Colonic mucosa (tissue), 4 donors: ENCODE results near the gene NPDC1. TPM values are rescaled to one million over a fixed set of nuclear protein-coding genes. Genes with fewer than 3 reads are reported as not detected.
A peak's percentile ranks its signal among the peaks of the same experiment; 100 is the strongest.

Source experiments
- DNase-seq: peaks from one replicate; pipeline ENCODE4 v3.0.0-alpha.2; 2020
- H3K27ac ChIP-seq: fragments of 200-600 bp; one replicate; pipeline ENCODE4 v1.8.0; 2021
- H3K27me3 ChIP-seq: fragments of 200-600 bp; one replicate; pipeline ENCODE4 v1.8.0; 2021
- H3K36me3 ChIP-seq: fragments of 200-600 bp; one replicate; pipeline ENCODE4 v1.8.0; 2021
- H3K4me1 ChIP-seq: fragments of 200-600 bp; one replicate; pipeline ENCODE4 v1.8.0; 2021; ENCODE audit warnings: mild to moderate bottlenecking
- H3K4me3 ChIP-seq: fragments of 200-600 bp; one replicate; pipeline ENCODE4 v1.8.0; 2021
- H3K9ac ChIP-seq, 2 donors: one replicate each; pipeline ENCODE4 v1.7.0; 2013; ENCODE audit warnings: control low read depth in 2 of 2, low read depth in 2 of 2, low read length in 2 of 2
- H3K9me3 ChIP-seq: fragments of 200-600 bp; one replicate; pipeline ENCODE4 v1.8.0; 2021
- CTCF ChIP-seq: fragments of 200-600 bp; IDR thresholded peaks from one replicate; pipeline ENCODE4 v1.8.0; 2022; ENCODE audit warnings: antibody characterized with exemption, mild to moderate bottlenecking
- intact Hi-C: fragments of 100-400 bp; cut with DNase I; formaldehyde crosslinking; loops from one replicate; pipeline ENCODE4 v1.14.1; 2022
- total RNA-seq, 2 donors: library from RNA; stranded (reverse); fragmentation: NEBNext Ultra II Directional in 1 of 2; extraction: Animal tissue kit (Norgen Biotek cat#: 25700) in 1 of 2; gene quantifications; one replicate each; pipeline ENCODE4 v1.2.1, GENCODE V29; 2021
- donor health status: healthy.
- donor health status: DM: no; HTN: no; CAD: no.
- donor health status: DM: no; HTN: no; CAD: no.

NPDC1 gene
- total RNA-seq, 2 donors from 2014 or later, result 149 to 177 TPM

DNA sequence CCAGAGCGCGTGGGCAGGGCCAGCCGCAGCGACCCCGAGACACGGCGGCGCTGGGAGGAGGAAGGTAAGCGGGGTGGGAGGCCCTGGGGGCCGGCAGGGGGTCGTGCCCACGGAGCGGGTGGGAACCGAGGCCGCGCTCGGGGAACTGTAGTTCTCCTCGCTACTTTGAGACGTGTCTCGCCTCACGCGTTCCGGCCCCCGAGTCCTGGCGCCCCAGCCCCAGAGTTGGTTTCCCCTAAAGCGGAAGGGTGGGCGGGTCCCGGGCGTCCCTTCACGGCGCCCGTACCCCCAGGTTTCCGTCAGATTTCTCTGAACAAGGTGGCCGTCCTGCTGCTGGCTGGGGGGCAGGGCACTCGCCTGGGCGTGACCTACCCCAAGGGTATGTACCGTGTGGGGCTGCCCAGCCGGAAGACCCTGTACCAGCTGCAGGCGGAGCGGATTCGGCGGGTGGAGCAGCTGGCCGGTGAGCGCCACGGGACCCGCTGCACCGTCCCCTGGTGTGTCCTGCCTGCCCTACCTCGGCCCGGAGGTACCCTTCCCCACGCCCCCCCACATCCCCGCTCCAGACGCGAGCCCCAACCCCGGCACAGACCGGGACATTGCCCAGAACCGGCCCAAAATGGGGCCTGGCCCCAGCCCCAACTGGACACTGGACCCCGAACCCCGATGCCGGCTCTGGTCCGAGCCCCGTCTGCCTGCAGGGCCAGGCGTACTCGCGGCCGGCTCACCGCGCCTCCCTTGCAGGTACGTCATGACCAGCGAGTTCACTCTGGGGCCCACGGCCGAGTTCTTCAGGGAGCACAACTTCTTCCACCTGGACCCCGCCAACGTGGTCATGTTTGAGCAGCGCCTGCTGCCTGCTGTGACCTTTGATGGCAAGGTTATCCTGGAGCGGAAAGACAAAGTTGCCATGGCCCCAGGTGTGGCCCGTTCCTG, 32.0 kb upstream of the NPDC1 start:
- Histone ChIP-seq H3K4me1 (peaks cover 8% of the 10 kb centered on the region), H3K36me3 (no peaks in the 10 kb centered on the region), H3K9ac (peak overlapping the region; percentile 65 to 79), H3K4me3 (peak overlapping the region; percentile 55), H3K27ac (peak overlapping the region; percentile 20), H3K27me3 (no peaks in the 10 kb centered on the region), H3K9me3 (no peaks in the 10 kb centered on the region)
- DNase-seq, result peak; percentile 54
- TF ChIP-seq CTCF, result no peak
- intact Hi-C loops, result no loop called here

DNA sequence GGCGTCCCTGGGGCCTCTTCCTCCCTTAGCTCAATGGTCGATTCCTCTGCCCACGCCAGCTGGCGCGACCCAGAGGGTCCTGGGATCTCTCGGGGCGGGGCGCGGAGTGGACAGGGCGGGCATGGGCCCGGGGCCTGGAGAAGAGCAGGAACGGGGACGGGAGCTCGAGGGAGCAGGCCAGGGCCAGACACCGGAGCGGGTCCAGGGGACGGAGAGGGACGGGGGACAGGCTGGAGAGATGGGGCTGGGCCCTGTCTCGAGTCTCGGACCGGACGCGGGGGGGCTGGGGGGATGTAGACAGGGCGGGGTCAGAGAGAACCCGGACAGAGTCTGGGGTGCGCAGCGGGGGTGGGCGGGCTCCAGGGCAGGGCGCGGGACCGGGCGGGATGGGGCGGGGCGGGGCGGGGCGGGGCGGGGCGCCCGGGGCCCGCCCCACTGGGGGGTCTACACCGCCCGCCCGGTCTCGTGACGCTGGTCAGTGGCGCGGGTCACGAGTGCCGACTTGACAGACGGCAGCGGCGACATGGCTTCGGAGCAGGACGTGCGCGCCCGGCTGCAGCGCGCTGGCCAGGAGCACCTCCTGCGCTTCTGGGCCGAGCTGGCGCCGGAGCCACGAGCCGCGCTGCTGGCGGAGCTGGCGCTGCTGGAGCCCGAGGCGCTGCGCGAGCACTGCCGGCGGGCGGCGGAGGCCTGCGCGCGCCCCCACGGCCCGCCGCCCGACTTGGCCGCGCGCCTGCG, 31.2 kb upstream of the NPDC1 start, which contains the start of gene UAP1L1:
UAP1L1 (plus strand) TSS at position 508 of the 738 bp plus-strand sequence; CDS start at position 524, 16 bp downstream.
- H3K27me3 ChIP-seq, result no peaks in the 10 kb centered on the region
- no peaks in the 10 kb centered on the region for H3K9me3 ChIP-seq
- peak within 1 kb of the TSS; percentile 65 to 79 for H3K9ac ChIP-seq
- intact Hi-C loops, result no loop called here
- no peaks in the 10 kb centered on the region for H3K36me3 ChIP-seq
- TF ChIP-seq CTCF, result no peak
- peak; percentile 84 for DNase-seq
- peak within 1 kb of the TSS; percentile 55 for H3K4me3 ChIP-seq
- H3K4me1 ChIP-seq, result peaks cover 8% of the 10 kb centered on the region
- H3K27ac ChIP-seq, result peak within 1 kb of the TSS; percentile 20

- Histone ChIP-seq H3K9ac (peak overlapping the region; percentile 54 to 66), H3K27ac (no peak overlapping the region), H3K4me3 (peak overlapping the region; percentile 55), H3K27me3 (no peaks in the 10 kb centered on the region), H3K4me1 (peaks cover 8% of the 10 kb centered on the region), H3K36me3 (no peaks in the 10 kb centered on the region), H3K9me3 (no peaks in the 10 kb centered on the region)
- no peak for DNase-seq
- intact Hi-C loops, result no loop called here
- TF ChIP-seq CTCF, result no peak
Observed at GRCh38 chr9:137076636-137077009, 30.6 kb upstream of the NPDC1 start.

DNA sequence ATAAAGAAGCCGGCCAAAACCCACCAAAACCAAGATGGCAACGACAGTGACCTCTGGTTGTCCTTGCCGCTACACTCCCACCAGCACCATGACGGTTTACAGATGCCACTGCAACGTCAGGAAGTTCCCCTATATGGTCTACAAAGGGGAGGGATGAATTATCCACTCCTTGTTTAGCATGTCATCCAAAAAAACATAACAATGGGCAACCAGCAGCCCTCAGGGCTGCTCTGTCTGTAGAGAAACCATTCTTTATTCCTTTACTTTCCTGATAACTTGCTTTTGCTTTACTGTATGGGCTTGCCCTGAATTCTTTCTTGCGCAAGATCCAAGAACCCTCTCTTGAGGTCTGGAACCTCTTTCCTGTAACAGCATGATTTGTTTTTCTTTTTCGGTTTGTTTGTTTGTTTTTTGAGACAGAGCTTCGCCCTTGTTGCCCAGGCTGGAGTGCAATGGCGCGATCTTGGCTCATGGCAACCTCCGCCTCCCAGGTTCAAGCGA, 29.3 kb upstream of the NPDC1 start:
- H3K4me1 ChIP-seq, result peaks cover 13% of the 10 kb centered on the region
- H3K9ac ChIP-seq, result no peak overlapping the region
- no peaks in the 10 kb centered on the region for H3K36me3 ChIP-seq
- H3K4me3 ChIP-seq, result no peak overlapping the region
- no peak for TF ChIP-seq CTCF
- intact Hi-C loops, result no loop called here
- H3K9me3 ChIP-seq, result no peaks in the 10 kb centered on the region
- no peak overlapping the region for H3K27ac ChIP-seq
- no peaks in the 10 kb centered on the region for H3K27me3 ChIP-seq
- no peak for DNase-seq

DNA sequence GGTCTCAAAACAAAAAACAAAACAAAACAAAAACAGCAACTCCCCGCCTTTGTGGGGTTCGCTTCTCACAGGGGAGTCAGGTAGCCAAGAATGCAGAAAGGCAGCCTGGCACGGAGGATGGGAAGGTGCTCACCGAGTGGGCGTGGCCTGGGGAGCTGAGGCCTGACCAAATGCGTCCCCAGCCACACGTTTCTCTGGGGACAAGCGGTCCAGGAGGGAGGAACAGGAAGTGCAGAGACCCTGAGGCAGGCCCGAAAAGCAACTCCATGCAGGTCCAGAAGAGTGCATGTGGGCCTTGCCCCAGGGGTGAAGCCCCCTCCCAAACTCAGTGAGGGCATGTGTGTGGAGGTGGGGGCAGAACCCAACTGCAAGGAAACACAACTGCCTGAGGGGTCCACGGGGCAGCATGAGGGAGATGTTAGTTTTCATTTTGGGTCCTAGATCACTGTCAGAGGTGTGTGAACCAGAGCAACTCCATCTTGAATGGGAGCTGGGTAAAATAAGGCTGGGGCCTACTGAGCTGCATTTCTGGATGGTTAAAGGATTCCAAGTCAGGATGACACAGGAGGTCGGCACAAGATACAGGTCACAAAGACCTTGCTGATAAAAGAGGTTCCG, 28.8 kb upstream of the NPDC1 start:
- DNase-seq, result peak; percentile 21
- TF ChIP-seq CTCF, result no peak
- intact Hi-C loops, result no loop called here
- H3K9ac ChIP-seq, result no peak overlapping the region
- peaks cover 13% of the 10 kb centered on the region for H3K4me1 ChIP-seq
- H3K4me3 ChIP-seq, result no peak overlapping the region
- no peaks in the 10 kb centered on the region for H3K9me3 ChIP-seq
- no peaks in the 10 kb centered on the region for H3K36me3 ChIP-seq
- H3K27ac ChIP-seq, result no peak overlapping the region
- H3K27me3 ChIP-seq, result no peaks in the 10 kb centered on the region
